ENCODE data around the gene SNN. TPM values are rescaled to one million over a fixed set of nuclear protein-coding genes. Genes with fewer than 3 reads are reported as not detected.

Gene SNN
- polyA plus RNA-seq, 1 donor from 2014 or later, result 176 TPM

- TF ChIP-seq EP300 (conservative IDR thresholded peaks at IDR 0.05; ENCODE audit: poor library complexity, severe bottlenecking) (no peak), POLR2AphosphoS5 (IDR thresholded peaks at IDR 0.05) (no peak), EZH2 (IDR thresholded peaks at IDR 0.05; ENCODE audit: borderline replicate concordance, insufficient read depth, low read length, poor library complexity, severe bottlenecking) (no peak), REST (IDR thresholded peaks at IDR 0.05; ENCODE audit: borderline replicate concordance) (no peak), RAD21 (conservative IDR thresholded peaks at IDR 0.05) (no peak), SMC3 (conservative IDR thresholded peaks at IDR 0.05; ENCODE audit: poor library complexity) (no peak), CTCF (IDR thresholded peaks at IDR 0.05; ENCODE audit: poor library complexity, severe bottlenecking) (no peak), TAF1 (IDR thresholded peaks at IDR 0.05; ENCODE audit: low read depth) (no peak), MXI1 (conservative IDR thresholded peaks at IDR 0.05; ENCODE audit: poor library complexity, severe bottlenecking) (no peak)
- no peaks in the 10 kb centered on the region for H3K9me3 ChIP-seq (ENCODE audit: low read length)
- no peak overlapping the region for H3K4me2 ChIP-seq (ENCODE audit: low read length)
- H3K36me3 ChIP-seq (ENCODE audit: insufficient read depth, low read length), result no peaks in the 10 kb centered on the region
- no peaks in the 10 kb centered on the region for H3K9me2 ChIP-seq (ENCODE audit: insufficient read depth, low read length)
- no peaks in the 10 kb centered on the region for H4K20me1 ChIP-seq (ENCODE audit: insufficient read depth)
- no peak overlapping the region for H3K27ac ChIP-seq (ENCODE audit: low read length)
- H3F3A ChIP-seq (ENCODE audit: insufficient read depth, low read length, poor library complexity, severe bottlenecking), result no peaks in the 10 kb centered on the region
- no peaks in the 10 kb centered on the region for H3K27me3 ChIP-seq (ENCODE audit: insufficient read depth, low read depth, low read length)
- H3K4me3 ChIP-seq (ENCODE audit: low read length), result no peak overlapping the region
- no peaks in the 10 kb centered on the region for H3K79me2 ChIP-seq (replicated peaks; ENCODE audit: insufficient read depth, low read length)
- no peak overlapping the region for H2AFZ ChIP-seq (ENCODE audit: low read depth, low read length)
- no peak overlapping the region for H3K9ac ChIP-seq (ENCODE audit: low read length)
Measured at GRCh38 chr16:11639008-11639562, 29.2 kb upstream of the SNN start.

DNA sequence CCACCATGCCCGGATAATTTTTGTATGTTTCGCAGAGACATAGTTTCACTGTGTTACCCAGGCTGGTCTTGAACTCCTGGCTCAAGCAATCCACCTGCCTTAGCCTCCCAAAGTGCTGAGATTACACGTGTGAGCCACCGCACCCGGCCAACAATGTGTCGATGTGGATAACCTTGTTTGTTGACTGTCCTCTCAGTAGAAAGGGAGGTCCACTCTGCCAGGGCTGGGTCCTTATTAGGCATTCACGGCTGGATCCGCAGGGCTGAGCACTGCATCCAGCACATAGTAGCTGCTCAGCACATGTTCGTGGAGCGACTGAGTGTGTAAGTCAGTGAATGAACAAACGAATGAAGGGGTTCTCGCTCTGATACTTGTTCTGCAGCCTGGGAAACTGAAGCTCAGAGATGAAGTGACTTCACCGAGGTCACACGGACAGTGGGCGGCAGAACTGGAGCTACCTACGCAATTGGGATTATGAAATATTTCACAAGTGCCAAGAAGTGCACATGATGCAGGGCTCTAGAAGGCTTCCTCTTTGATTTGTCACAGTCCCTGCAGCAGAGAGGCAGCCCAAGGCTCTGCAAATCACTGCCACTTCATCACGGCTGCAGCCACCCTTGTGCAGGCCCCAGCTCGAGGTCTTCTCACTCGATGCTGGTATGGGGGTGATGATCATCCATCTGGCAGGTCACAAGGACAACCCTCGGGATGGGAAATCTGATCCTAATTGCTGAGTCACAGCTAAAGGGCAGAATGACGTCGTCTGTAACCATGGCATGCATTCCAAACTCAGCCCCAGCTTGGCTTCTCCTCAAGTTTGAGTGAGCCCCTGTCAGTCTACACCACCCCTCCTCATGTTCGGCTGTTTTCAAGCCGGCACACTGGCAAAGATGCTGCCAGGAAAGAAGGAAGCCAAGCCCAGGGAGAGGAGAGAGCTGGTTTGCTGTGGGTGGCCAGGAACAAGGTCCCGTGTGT, 28.0 kb upstream of the SNN start:
- H3K4me3 ChIP-seq (ENCODE audit: low read length), result no peak overlapping the region
- no peaks in the 10 kb centered on the region for H3F3A ChIP-seq (ENCODE audit: insufficient read depth, low read length, poor library complexity, severe bottlenecking)
- no peaks in the 10 kb centered on the region for H3K79me2 ChIP-seq (replicated peaks; ENCODE audit: insufficient read depth, low read length)
- no peak overlapping the region for H3K9ac ChIP-seq (ENCODE audit: low read length)
- H3K36me3 ChIP-seq (ENCODE audit: insufficient read depth, low read length), result no peaks in the 10 kb centered on the region
- no peak for TF ChIP-seq POLR2AphosphoS5 (IDR thresholded peaks at IDR 0.05)
- no peak for TF ChIP-seq SMC3 (conservative IDR thresholded peaks at IDR 0.05; ENCODE audit: poor library complexity)
- no peak for TF ChIP-seq TAF1 (IDR thresholded peaks at IDR 0.05; ENCODE audit: low read depth)
- TF ChIP-seq MXI1 (conservative IDR thresholded peaks at IDR 0.05; ENCODE audit: poor library complexity, severe bottlenecking), result no peak
- TF ChIP-seq CTCF (IDR thresholded peaks at IDR 0.05; ENCODE audit: poor library complexity, severe bottlenecking), result no peak
- no peak overlapping the region for H3K4me2 ChIP-seq (ENCODE audit: low read length)
- H4K20me1 ChIP-seq (ENCODE audit: insufficient read depth), result no peaks in the 10 kb centered on the region
- H2AFZ ChIP-seq (ENCODE audit: low read depth, low read length), result no peak overlapping the region
- no peaks in the 10 kb centered on the region for H3K9me3 ChIP-seq (ENCODE audit: low read length)
- no peaks in the 10 kb centered on the region for H3K9me2 ChIP-seq (ENCODE audit: insufficient read depth, low read length)
- H3K27me3 ChIP-seq (ENCODE audit: insufficient read depth, low read depth, low read length), result no peaks in the 10 kb centered on the region
- no peak overlapping the region for H3K27ac ChIP-seq (ENCODE audit: low read length)

All from neural cell (in vitro differentiated cells).